ENCODE results near the gene EVC. TPM values are rescaled to one million over a fixed set of nuclear protein-coding genes. Genes with fewer than 3 reads are reported as not detected.

Gene EVC
- total and polyA plus RNA-seq, 2 of the 8 experiments (the other 6 are each of a cell fraction or from before 2014, with no cell fraction given), result 2.6 to 9.8 TPM

GRCh38 chr4:5683566-5683965 lies 27.4 kb upstream of the EVC start:
- Histone ChIP-seq H2BK20ac (ENCODE audit: low read length) (no peak overlapping the region), H3K56ac (replicated peaks; ENCODE audit: insufficient read length, low read depth, low read length) (no peak overlapping the region), H2BK120ac (replicated peaks; ENCODE audit: low read depth, low read length) (no peak overlapping the region), H3K27ac (ENCODE audit: low read depth, low read length) (no peak overlapping the region), H2AFZ (ENCODE audit: low read length) (no peak overlapping the region), H2AK5ac (ENCODE audit: low read depth, low read length) (no peak overlapping the region), H3K4me3 (ENCODE audit: extremely low read depth in 1 of 4, insufficient read depth in 2 of 4, low read depth in 3 of 4, low read length in 4 of 4) (no peak overlapping the region), H3K79me2 (ENCODE audit: control insufficient read depth in 1 of 2, insufficient read depth in 2 of 2, low read length in 2 of 2) (no peaks in the 10 kb centered on the region), H3K4me2 (ENCODE audit: insufficient read depth in 1 of 2, low read depth in 2 of 2, low read length in 2 of 2) (no peak overlapping the region), H4K20me1 (replicated peaks in 1 of 2; ENCODE audit: control insufficient read depth in 1 of 2, insufficient read depth in 2 of 2, low read length in 2 of 2) (peaks cover 0 to 6% of the 10 kb centered on the region in 2 experiments), H3K79me1 (ENCODE audit: low read depth, low read length) (no peaks in the 10 kb centered on the region), H4K91ac (replicated peaks; ENCODE audit: insufficient read length, low read length) (no peak overlapping the region), H2BK5ac (ENCODE audit: low read depth, low read length) (no peak overlapping the region), H3K23ac (ENCODE audit: insufficient read length) (no peak overlapping the region), H3K9me3 (ENCODE audit: insufficient read depth in 2 of 2, low read depth in 1 of 2, low read length in 1 of 2) (no peaks in the 10 kb centered on the region), H3K14ac (ENCODE audit: insufficient read length) (no peak overlapping the region), H3K4me1 (replicated peaks in 1 of 4; ENCODE audit: control insufficient read depth in 3 of 4, insufficient read depth in 4 of 4, low read length in 3 of 4) (no peaks in the 10 kb centered on the region; a peak in 1 of 7 replicates), H2BK15ac (ENCODE audit: low read length) (no peak overlapping the region), H4K8ac (ENCODE audit: extremely low read depth, insufficient read depth, low read length) (no peak overlapping the region), H3K23me2 (ENCODE audit: low read depth, low read length) (no peaks in the 10 kb centered on the region), H3K4ac (replicated peaks; ENCODE audit: insufficient read length, low read depth, low read length) (no peak overlapping the region), H3K36me3 (ENCODE audit: control insufficient read depth in 2 of 4, insufficient read depth in 4 of 4, low read length in 3 of 4) (peaks cover 3 to 18% (median 11%) of the 10 kb centered on the region in 4 experiments; a peak in 6 of 8 replicates), H3K18ac (ENCODE audit: extremely low read depth, low read length) (no peak overlapping the region), H3K27me3 (replicated peaks in 1 of 4; ENCODE audit: control insufficient read depth in 3 of 4, extremely low read depth in 1 of 4, insufficient read depth in 3 of 4, low read length in 3 of 4) (no peaks in the 10 kb centered on the region), H3K9ac (replicated peaks in 1 of 4; ENCODE audit: extremely low read depth in 1 of 4, low read depth in 3 of 4, low read length in 3 of 4) (no peak overlapping the region), H4K5ac (ENCODE audit: insufficient read length, low read depth, low read length) (no peak overlapping the region), H2BK12ac (ENCODE audit: low read depth, low read length) (no peak overlapping the region)
- ChIA-PET CTCF (ENCODE audit: partially characterized antibody) (interaction anchor here (1.0 kb wide), 1 partner anchor 10 kb away, joined by 3 read pairs; no protein-coding TSS in a partner anchor), POLR2A (ENCODE audit: partially characterized antibody) (interaction anchor here (1.3 kb wide), 1 partner anchor 14 kb away, joined by 3 read pairs; no protein-coding TSS in a partner anchor)
- FAIRE-seq (no peak), DNase-seq (ENCODE audit: low read depth in 1 of 2, low spot score in 2 of 2) (no peak)
- WGBS, 2 experiments (ENCODE audit: extremely low coverage in 1 of 2, insufficient coverage in 1 of 2, insufficient read length in 1 of 2, insufficient replicate concordance in 2 of 2, low coverage in 1 of 2, low lambda C conversion rate in 2 of 2, missing lambda C conversion rate in 1 of 2), result 87% methylated on average over 10 of the region's 10 CpGs; no CpG with 5 or more reads in 1 of the 2 experiments

All from H1 (cell line).